Measurements from ENCODE around the gene CACNA1H. TPM values are rescaled to one million over a fixed set of nuclear protein-coding genes. Genes with fewer than 3 reads are reported as not detected.

Gene CACNA1H
- total RNA-seq, 1 experiment from 2014 or later: not detected

GRCh38 chr16:1141716-1142115 is 11.2 kb upstream of the CACNA1H start:
- no peak for DNase-seq (ENCODE audit: low read depth)

DNA sequence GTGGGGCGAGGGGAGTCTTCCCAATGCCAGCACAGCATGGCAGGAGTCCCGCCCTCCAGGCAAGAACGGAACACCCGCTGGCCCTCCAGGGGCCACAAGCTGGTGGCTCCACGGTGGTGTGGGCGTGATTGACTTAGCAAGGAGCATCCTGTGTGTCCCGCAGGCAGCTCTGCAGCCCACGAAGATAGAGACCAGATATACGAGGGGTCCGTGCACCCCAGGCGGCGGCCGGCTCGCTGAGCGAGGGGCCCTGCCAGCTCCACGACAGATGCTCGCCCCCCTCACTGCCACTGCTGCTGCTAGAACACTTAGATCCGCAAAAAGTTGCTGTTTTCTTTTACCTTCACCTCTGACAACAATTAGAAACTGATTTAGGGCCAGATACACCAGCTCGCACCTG is 10.0 kb upstream of the CACNA1H start:
- no peak for DNase-seq (ENCODE audit: low read depth)

DNA sequence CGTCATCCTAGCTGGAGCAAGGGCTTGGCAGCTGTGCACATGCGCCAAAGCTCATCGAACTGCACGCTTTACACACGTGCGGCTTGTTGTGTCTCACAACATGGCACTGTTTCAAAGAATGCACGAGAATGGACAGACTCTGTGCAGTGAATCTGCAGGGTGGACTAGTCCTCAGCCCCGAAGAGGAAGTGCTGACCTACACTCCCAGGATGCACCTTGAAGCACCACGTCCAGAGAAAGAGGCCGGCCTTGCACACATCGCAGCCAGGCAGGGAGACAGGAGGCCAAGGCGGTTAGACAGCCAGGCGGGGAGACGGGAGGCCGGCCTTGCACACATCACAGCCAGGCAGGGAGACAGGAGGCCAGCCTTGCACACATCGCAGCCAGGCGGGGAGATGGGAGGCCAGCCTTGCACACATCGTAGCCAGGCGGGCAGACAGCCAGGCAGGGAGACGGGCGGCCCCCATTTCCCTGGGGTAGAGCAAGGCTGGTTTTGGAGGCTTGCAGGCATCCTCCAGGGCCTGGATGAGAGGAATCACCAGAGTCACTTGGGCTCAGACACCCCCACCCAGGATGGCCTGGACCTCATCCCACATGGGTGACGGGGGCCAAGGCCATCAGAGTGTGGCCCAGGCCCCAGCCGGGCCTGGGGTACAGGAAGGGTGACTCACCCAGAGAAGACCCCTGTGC is 9.0 kb upstream of the CACNA1H start:
- DNase-seq (ENCODE audit: low read depth): no peak

- DNase-seq (ENCODE audit: low read depth): no peak
Measured at GRCh38 chr16:1144476-1145382, 8.2 kb upstream of the CACNA1H start.

- DNase-seq (ENCODE audit: low read depth): no peak
Measured at GRCh38 chr16:1145383-1146100, 7.4 kb upstream of the CACNA1H start.

- DNase-seq (ENCODE audit: low read depth): no peak
Measured at GRCh38 chr16:1146409-1146808, 6.5 kb upstream of the CACNA1H start.

DNA sequence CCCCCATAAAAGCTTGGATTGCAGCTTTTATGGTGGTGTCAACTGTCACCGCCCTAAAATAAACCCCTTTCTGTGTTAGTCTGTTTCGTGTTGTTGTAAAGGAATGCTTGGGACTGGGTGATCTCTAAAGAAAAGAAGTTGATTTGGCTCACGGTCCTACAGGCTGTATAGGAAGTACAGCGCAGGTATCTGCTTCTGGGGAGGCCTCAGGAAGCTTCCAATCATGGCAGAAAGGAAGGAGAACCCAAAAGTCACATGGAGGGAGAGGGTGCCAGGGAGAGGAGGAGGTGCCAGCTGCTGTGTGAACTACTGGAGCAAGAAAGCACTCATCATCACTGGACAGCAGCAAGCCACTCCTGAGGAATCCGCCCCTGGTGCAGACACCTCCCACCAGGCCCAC is 5.9 kb upstream of the CACNA1H start:
- no peak for DNase-seq (ENCODE audit: low read depth)

GRCh38 chr16:1149101-1149636 is 3.7 kb upstream of the CACNA1H start:
- no peak for DNase-seq (ENCODE audit: low read depth)

- DNase-seq (ENCODE audit: low read depth): peak; percentile 29
Measured at GRCh38 chr16:1150511-1150982, 2.4 kb upstream of the CACNA1H start.

- DNase-seq (ENCODE audit: low read depth): no peak
Measured at GRCh38 chr16:1151424-1152122, 1.3 kb upstream of the CACNA1H start.

DNA sequence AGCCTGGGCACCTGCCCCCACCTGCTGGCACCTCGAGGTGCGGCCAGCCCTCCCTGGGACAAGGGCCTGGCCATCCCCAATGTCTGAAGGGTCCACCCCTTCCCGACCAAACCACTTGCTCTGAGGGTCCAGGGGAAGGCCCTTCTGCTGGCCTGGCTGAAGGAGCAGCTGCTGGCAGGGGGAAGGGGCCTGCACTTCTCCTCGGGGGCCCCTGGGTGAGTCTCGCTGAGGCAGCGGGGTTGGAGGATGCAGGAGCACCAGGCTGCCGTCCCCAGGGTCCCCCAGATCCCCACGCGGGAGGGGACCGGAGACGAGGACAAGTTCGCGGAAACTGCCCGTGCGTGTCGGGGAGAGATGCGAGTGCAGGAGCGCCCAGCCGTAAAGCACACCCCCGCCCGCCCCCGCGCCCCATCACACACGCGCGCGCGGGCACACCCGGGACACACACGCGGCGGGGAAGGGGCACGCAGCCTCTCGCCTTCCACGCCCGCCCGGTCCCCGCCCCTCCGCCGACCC is 725 bp upstream of the CACNA1H start:
- no peak for DNase-seq (ENCODE audit: low read depth)

DNA sequence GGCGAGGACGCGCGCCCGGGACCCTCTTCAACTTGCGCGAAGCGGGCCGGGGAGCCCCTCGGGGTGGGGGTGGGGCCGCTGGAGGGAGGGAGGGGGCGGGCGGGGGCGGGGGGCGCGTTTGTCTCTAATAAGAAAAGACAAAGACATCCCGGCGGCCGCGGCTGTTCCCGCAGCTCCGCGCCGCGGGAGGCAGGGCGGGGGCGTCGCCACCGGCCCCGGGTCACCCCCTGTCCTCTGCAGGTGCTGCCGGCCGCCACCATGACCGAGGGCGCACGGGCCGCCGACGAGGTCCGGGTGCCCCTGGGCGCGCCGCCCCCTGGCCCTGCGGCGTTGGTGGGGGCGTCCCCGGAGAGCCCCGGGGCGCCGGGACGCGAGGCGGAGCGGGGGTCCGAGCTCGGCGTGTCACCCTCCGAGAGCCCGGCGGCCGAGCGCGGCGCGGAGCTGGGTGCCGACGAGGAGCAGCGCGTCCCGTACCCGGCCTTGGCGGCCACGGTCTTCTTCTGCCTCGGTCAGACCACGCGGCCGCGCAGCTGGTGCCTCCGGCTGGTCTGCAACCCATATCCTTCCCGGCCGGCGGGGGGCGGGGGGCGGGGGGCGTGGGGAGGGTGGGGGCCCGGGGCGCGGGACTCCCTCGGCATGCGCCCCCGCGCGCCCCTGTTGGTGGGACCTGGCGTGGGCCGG is 714 bp downstream of the CACNA1H start:
- no peak for DNase-seq (ENCODE audit: low read depth)

DNA sequence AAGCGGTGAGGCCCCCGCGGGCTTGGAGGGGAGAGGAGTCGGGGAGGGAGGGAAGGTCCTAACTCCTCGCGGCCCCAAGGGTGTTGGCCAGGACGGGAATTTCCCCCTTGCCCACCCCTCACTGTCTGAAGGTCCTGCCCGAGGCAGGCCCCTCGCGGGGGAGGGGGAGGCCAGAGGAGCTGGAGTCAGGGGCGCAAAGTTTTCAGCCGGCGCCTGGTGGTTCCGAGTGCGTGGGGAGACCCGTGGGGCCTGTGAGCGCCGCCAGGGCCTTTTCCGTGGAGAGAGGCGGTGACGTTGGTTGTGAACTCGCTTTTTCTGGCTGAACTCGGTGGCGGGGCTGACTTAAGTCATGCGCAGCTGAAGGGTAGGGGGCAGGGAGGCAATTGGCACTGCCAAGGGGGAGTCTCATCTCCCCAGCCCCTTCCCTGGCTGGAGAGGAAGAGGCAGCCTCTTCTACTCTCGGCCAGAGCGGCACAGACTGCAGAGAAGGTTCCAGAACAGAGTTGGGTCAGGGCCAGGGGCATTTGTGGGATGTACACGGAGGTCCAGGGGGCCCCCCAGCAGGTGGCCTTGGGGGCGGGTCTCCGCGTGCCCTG is 1.5 kb downstream of the CACNA1H start:
- no peak for DNase-seq (ENCODE audit: low read depth)

DNA sequence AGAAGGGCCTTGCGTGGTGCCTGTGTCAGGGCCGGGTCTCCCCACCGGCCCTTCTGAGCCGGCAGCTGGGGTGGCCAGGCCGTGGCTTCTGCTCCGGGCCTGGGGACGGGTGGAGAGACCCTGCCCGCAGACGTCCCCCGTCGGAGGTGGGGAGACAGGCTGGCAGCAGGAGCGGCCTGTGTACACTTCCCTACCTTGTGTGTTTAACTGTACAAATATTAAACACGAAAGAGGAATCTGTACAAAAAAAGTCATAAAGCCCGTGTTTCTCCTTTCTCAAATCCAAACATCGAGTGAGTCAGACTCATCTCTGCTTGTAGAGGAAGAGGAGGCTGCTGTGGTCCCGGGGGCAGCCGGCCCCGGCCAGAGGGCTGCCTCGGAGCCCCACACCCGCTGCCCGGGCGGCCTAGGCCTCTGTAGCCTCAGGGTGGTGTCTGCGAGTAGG is 2.0 kb downstream of the CACNA1H start:
- no peak for DNase-seq (ENCODE audit: low read depth)

GRCh38 chr16:1155353-1156054 is 2.6 kb downstream of the CACNA1H start:
- DNase-seq (ENCODE audit: low read depth): no peak

DNA sequence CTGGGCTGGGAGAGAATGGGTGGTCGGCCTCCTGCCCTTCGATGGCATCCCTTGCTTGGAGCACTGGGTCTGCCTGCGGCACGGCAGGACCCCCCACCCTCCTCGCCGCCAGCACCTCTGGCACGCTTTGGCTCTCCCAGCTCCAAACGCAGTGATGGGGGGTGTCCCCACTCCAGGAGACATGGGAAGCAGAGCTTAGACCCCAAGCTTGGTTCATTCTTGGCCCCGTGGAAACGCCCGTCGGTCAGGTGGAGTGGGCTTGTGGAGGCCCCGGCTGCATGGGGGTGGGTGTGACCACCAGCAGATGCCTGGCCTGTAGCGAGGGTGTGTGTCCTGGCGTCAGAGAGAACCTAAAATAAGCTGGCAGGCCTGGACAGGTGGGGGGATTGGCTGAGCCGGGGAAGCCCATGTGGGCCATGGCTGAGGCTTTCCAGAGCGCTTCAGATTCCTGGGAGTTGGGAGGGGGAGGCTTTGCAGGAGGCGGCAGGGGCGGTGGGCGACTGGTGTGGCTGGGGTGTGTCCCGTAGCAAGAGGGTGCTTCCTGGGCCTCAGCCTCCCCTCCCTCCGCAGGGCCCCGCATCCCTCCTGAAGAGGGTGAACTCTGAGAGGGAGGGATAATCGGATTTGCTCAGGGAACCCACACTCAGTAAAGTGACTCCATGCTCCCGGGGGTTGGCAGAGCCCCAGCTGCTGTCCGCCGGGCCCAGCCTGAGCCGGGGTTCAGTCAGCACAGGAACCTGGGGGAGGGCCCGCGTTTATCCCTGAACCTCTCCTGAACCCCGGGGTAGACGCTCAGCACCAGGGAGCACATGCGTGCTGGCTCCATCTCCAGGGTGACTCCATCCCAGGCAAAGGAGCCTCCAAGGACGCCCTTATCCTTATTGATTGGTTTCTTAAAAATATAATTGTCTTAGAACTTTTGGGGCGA is 3.4 kb downstream of the CACNA1H start:
- DNase-seq (ENCODE audit: low read depth): no peak

DNA sequence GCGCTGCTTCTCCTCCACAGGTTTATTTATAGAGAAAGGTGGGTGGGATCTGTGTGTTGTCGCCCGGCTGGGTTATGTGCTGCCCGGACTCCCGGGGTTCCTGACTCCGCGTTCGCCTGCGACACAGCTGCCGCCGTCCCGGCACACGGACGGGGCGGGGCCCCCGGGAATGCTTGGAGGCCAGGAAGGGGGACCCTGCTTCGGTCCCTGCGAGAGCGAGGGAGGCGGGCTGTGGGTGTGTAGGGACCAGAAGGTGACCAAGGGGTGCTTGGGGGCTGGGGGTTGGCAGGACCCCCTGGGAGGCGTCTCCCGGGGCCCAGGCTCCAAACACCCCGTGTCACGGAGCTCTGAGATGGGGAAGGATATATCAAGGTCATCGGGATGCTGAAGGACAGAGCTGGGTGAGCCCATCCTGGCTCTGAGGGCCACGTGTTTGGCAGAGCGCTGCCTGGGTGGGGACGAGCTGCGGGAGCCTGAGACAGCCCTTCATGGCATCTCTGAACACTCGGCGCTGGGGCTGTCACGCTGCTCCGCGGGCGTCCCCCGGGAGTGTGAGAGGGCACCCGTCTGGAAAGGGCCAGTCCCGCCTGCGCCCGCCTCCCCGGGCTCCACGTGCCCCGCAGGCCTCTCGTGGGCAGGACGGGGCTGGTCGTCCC is 4.2 kb downstream of the CACNA1H start:
- DNase-seq (ENCODE audit: low read depth): no peak
